Measurements from ENCODE around the gene PECR.

DNA sequence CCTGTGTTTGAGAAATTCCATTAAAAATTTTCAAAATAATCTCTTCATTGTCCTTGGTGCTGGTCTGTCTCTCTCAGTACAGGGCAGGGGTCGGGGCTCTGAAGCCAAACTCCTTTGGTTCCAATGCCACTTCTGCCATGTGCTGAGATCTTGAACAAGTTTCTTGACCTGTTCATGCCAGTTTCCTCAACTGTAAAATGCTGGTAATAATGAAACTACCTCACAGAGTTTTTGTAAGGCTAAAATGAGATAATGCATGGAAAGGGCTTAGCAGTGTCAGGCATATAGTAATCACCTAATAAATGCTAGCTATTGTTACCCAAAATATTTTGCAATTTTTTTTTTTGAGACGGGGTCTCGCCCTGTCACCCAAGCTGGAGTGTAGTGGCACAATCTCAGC is 51.4 kb downstream of the PECR start:
- TF ChIP-seq, protein P1, sequence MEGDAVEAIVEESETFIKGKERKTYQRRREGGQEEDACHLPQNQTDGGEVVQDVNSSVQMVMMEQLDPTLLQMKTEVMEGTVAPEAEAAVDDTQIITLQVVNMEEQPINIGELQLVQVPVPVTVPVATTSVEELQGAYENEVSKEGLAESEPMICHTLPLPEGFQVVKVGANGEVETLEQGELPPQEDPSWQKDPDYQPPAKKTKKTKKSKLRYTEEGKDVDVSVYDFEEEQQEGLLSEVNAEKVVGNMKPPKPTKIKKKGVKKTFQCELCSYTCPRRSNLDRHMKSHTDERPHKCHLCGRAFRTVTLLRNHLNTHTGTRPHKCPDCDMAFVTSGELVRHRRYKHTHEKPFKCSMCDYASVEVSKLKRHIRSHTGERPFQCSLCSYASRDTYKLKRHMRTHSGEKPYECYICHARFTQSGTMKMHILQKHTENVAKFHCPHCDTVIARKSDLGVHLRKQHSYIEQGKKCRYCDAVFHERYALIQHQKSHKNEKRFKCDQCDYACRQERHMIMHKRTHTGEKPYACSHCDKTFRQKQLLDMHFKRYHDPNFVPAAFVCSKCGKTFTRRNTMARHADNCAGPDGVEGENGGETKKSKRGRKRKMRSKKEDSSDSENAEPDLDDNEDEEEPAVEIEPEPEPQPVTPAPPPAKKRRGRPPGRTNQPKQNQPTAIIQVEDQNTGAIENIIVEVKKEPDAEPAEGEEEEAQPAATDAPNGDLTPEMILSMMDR (IDR thresholded peaks at IDR 0.05; ENCODE audit: low read depth, low read length, missing input control), result no peak
- TF ChIP-seq, protein P2, sequence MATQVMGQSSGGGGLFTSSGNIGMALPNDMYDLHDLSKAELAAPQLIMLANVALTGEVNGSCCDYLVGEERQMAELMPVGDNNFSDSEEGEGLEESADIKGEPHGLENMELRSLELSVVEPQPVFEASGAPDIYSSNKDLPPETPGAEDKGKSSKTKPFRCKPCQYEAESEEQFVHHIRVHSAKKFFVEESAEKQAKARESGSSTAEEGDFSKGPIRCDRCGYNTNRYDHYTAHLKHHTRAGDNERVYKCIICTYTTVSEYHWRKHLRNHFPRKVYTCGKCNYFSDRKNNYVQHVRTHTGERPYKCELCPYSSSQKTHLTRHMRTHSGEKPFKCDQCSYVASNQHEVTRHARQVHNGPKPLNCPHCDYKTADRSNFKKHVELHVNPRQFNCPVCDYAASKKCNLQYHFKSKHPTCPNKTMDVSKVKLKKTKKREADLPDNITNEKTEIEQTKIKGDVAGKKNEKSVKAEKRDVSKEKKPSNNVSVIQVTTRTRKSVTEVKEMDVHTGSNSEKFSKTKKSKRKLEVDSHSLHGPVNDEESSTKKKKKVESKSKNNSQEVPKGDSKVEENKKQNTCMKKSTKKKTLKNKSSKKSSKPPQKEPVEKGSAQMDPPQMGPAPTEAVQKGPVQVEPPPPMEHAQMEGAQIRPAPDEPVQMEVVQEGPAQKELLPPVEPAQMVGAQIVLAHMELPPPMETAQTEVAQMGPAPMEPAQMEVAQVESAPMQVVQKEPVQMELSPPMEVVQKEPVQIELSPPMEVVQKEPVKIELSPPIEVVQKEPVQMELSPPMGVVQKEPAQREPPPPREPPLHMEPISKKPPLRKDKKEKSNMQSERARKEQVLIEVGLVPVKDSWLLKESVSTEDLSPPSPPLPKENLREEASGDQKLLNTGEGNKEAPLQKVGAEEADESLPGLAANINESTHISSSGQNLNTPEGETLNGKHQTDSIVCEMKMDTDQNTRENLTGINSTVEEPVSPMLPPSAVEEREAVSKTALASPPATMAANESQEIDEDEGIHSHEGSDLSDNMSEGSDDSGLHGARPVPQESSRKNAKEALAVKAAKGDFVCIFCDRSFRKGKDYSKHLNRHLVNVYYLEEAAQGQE (IDR thresholded peaks at IDR 0.05), result no peak
- TF ChIP-seq EGR1 (IDR thresholded peaks at IDR 0.05; ENCODE audit: low read depth in 2 of 2), result no peak
- no peak for TF ChIP-seq TAF1 (conservative IDR thresholded peaks at IDR 0.05)
- no peak for TF ChIP-seq HNF4G (IDR thresholded peaks at IDR 0.05)
- TF ChIP-seq, protein P3, sequence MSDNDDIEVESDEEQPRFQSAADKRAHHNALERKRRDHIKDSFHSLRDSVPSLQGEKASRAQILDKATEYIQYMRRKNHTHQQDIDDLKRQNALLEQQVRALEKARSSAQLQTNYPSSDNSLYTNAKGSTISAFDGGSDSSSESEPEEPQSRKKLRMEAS (IDR thresholded peaks at IDR 0.05), result no peak
- TF ChIP-seq GABPA (IDR thresholded peaks at IDR 0.05 in 1 of 2, conservative IDR thresholded peaks at IDR 0.05 in 1 of 2), result no peak
- TF ChIP-seq, protein P4, sequence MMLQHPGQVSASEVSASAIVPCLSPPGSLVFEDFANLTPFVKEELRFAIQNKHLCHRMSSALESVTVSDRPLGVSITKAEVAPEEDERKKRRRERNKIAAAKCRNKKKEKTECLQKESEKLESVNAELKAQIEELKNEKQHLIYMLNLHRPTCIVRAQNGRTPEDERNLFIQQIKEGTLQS (IDR thresholded peaks at IDR 0.05), result no peak
- TF ChIP-seq, protein P5, sequence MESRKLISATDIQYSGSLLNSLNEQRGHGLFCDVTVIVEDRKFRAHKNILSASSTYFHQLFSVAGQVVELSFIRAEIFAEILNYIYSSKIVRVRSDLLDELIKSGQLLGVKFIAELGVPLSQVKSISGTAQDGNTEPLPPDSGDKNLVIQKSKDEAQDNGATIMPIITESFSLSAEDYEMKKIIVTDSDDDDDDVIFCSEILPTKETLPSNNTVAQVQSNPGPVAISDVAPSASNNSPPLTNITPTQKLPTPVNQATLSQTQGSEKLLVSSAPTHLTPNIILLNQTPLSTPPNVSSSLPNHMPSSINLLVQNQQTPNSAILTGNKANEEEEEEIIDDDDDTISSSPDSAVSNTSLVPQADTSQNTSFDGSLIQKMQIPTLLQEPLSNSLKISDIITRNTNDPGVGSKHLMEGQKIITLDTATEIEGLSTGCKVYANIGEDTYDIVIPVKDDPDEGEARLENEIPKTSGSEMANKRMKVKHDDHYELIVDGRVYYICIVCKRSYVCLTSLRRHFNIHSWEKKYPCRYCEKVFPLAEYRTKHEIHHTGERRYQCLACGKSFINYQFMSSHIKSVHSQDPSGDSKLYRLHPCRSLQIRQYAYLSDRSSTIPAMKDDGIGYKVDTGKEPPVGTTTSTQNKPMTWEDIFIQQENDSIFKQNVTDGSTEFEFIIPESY (IDR thresholded peaks at IDR 0.05), result no peak
- no peak for TF ChIP-seq RAD21 (IDR thresholded peaks at IDR 0.05)
- no peak for TF ChIP-seq HNF4A (conservative IDR thresholded peaks at IDR 0.05)
- no peak for TF ChIP-seq JUND (IDR thresholded peaks at IDR 0.05)
- no peak for TF ChIP-seq YY1 (IDR thresholded peaks at IDR 0.05)
- TF ChIP-seq SP1 (IDR thresholded peaks at IDR 0.05), result no peak

All from liver (tissue), 3 donors.